CD8-positive, alpha-beta memory T cell (primary cell): ENCODE data around the gene ADD1. TPM values are rescaled to one million over a fixed set of nuclear protein-coding genes. Genes with fewer than 3 reads are reported as not detected.
A peak's percentile ranks its signal among the peaks of the same experiment; 100 is the strongest.

Source experiments
- CTCF ChIA-PET: fragments of 350-600 bp; sonication (Branson Sonifier 250); formaldehyde crosslinking; loops from one replicate; lab custom pipeline; 2021; ENCODE audit warnings: antibody characterized with exemption; lab: Charles Lee
- POLR2A ChIA-PET: fragments of 350-600 bp; sonication (Branson Sonifier 250); formaldehyde crosslinking; loops from one replicate; lab custom pipeline; 2021; ENCODE audit warnings: antibody characterized with exemption; lab: Charles Lee
- DNase-seq, 5 donors: peaks; one replicate each; pipeline versions ENCODE4 v3.0.0 to v3.0.0-alpha.2; 2020 to 2022; ENCODE audit warnings: mixed read lengths in 1 of 5
- H3K27ac ChIP-seq: one replicate; pipeline ENCODE4 v1.7.0; 2013; ENCODE audit warnings: low read depth, mild to moderate bottlenecking, low read length, moderate library complexity
- H3K27me3 ChIP-seq: 2 replicates; pipeline ENCODE4 v1.7.0; 2013; ENCODE audit warnings: low read length, mild to moderate bottlenecking; ENCODE audit not compliant: insufficient read depth, poor library complexity, severe bottlenecking
- H3K36me3 ChIP-seq: 2 replicates; pipeline ENCODE4 v1.7.0; 2013; ENCODE audit warnings: mild to moderate bottlenecking, low read length, moderate library complexity; ENCODE audit not compliant: insufficient read depth
- H3K4me1 ChIP-seq: 2 replicates; pipeline ENCODE4 v1.7.0; 2013; ENCODE audit warnings: mild to moderate bottlenecking, low read length, moderate library complexity; ENCODE audit not compliant: insufficient read depth
- H3K4me3 ChIP-seq: 2 replicates; pipeline ENCODE4 v1.7.0; 2013; ENCODE audit warnings: mild to moderate bottlenecking, low read length
- H3K9me3 ChIP-seq: 2 replicates; pipeline ENCODE4 v1.7.0; 2013; ENCODE audit warnings: mild to moderate bottlenecking, low read length
- H3K27ac Mint-ChIP-seq, 8 donors: one replicate each; pipeline ENCODE4 v1.8.0; 2020 to 2021; ENCODE audit warnings: mixed read lengths in 8 of 8, mild to moderate bottlenecking in 6 of 8, inconsistent platforms in 3 of 8, moderate library complexity in 3 of 8
- H3K27me3 Mint-ChIP-seq, 2 donors: one replicate each; pipeline ENCODE4 v1.8.0; 2020 to 2021; ENCODE audit warnings: mixed read lengths in 2 of 2, mild to moderate bottlenecking in 1 of 2, moderate library complexity in 1 of 2
- H3K36me3 Mint-ChIP-seq, 3 donors: one replicate each; pipeline ENCODE4 v1.8.0; 2020 to 2021; ENCODE audit warnings: mixed read lengths in 3 of 3, inconsistent platforms in 1 of 3, mild to moderate bottlenecking in 1 of 3
- H3K4me1 Mint-ChIP-seq, 3 donors: one replicate each; pipeline ENCODE4 v1.8.0; 2020 to 2021; ENCODE audit warnings: mixed read lengths in 3 of 3, inconsistent platforms in 1 of 3, mild to moderate bottlenecking in 1 of 3
- H3K4me3 Mint-ChIP-seq, 7 donors: one replicate each; pipeline ENCODE4 v1.8.0; 2020 to 2021; ENCODE audit warnings: mixed read lengths in 7 of 7, mild to moderate bottlenecking in 6 of 7, moderate library complexity in 4 of 7, inconsistent platforms in 2 of 7
- H3K9me3 Mint-ChIP-seq, 5 donors: one replicate each; pipeline ENCODE4 v1.8.0; 2020 to 2022; ENCODE audit warnings: mixed read lengths in 5 of 5, mild to moderate bottlenecking in 3 of 5, moderate library complexity in 2 of 5, inconsistent platforms in 1 of 5
- polyA plus RNA-seq: library from polyadenylated mRNA; unstranded; fragments of 300-500 nt; fragmentation: Illumina TruSeq; gene quantifications from one replicate; pipeline ENCODE4 v1.2.3, GENCODE V29; 2021
- total RNA-seq, 2 experiments: library from RNA; stranded (reverse); gene quantifications; one replicate each; pipeline ENCODE4 v1.2.3, GENCODE V29; 2021

ADD1 gene
- total and polyA plus RNA-seq, 3 experiments from 2014 or later, result 185 to 217 (median 192) TPM

DNA sequence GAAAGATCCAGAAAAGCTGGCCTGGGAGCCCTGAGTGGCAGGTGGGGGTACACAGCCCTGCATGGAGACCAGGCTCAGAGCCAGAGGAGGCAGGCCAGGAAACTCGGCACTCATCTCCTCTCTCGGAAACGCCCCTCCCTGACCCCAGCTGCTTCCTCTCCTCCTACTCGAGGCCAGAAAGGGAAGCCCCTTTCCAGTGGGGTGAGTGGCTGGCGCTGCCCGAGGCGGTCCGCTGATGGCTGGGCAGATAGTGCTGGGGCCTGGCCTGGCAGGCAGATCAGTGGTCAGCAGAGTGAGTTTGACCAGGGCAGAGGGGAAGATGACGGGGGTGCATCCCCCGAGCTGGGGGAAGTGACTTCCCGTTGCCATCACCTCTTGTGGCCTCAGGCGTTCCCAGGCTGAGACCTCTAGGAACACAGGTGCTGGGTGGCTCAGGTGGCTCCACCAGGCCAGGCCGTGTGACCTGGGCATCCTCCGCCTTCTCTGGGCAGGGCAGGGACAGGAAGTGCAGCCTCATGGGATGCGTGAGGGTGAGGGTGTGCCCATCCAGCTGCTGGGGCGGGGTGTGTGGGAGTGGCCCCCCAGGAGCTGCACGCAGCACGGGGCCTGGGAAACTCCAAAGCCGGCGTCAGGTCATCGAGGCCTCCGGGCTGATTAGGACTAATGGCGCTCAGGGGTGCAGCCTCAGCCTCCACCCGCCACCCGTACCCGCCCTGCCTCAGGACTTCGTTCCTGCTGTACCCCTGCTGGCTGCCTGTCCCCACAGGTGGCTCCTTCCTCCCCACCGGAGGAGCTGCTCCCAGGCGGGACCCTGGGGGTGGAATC is 45.0 kb upstream of the ADD1 start:
- peak overlapping the region; percentile 34 to 92 (median 82) for H3K27ac Mint-ChIP-seq
- no peaks in the 10 kb centered on the region for H3K9me3 ChIP-seq
- ChIA-PET POLR2A (interaction anchor here (1.2 to 2.1 kb wide), 2 partner anchors 13 to 15 kb away, joined by 3 to 9 read pairs; no protein-coding TSS in a partner anchor), CTCF (interaction anchor here (0.6 kb wide), 1 partner anchor 13 kb away, joined by 3 read pairs; no protein-coding TSS in a partner anchor)
- H3K4me3 Mint-ChIP-seq, result peak overlapping the region; percentile 60 to 81 (median 78)
- H3K36me3 Mint-ChIP-seq, result no peaks in the 10 kb centered on the region
- H3K36me3 ChIP-seq, result no peaks in the 10 kb centered on the region
- peaks cover 35 to 51% (median 38%) of the 10 kb centered on the region in 3 donors for H3K4me1 Mint-ChIP-seq
- no peaks in the 10 kb centered on the region for H3K27me3 ChIP-seq
- peak overlapping the region; percentile 6 for H3K27ac ChIP-seq
- peaks cover 65% of the 10 kb centered on the region for H3K4me1 ChIP-seq
- H3K9me3 Mint-ChIP-seq, result no peaks in the 10 kb centered on the region
- H3K4me3 ChIP-seq, result peak overlapping the region; percentile 50
- DNase-seq, result peak in 3 of 5 donors; percentile 22 to 61 (median 39)
- H3K27me3 Mint-ChIP-seq, result no peaks in the 10 kb centered on the region

DNA sequence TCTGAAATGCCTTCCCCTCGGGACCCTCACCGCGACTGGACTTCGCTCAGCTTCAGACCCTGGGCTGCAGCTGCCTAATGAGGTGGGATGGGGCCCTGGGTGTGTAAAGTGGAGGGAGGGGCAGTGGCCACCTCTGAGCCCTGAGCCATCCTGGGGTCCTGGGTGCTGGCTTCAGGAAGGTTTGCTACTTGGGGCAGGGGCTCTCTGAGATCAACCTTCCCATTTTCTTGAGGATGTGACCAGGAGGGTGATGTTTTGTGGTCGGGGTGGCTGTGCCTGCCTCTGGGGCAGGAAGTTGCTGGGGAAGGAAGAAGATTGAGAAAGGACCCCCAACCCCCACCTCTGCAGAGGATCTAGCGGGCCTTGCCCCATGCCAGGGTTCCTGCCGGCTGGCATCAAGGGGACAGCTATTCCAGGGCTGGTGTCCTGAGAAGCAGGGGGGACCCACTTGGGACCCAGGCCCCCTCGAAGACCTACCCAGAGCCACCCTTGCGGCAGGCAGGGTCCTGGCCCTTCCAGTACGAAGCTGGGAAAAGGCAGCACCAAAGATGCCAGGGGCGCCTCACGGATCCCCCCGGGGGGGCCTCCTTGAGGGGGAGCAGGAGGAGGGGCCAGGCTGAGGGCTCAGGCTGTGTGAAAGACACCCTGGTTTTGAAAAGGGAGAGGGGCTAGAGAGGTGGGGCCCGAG is 44.3 kb upstream of the ADD1 start:
- peak in 1 of 5 donors; percentile 44 for DNase-seq
- Mint-ChIP-seq H3K36me3 (no peaks in the 10 kb centered on the region), H3K27ac (peak overlapping the region in 7 of 8 donors; percentile 51 to 90 (median 80)), H3K4me3 (peak overlapping the region; percentile 60 to 86 (median 78)), H3K9me3 (no peaks in the 10 kb centered on the region), H3K27me3 (no peaks in the 10 kb centered on the region), H3K4me1 (peaks cover 29 to 43% (median 30%) of the 10 kb centered on the region in 3 donors)
- CTCF ChIA-PET, result no interaction called here
- Histone ChIP-seq H3K9me3 (no peaks in the 10 kb centered on the region), H3K27ac (peak overlapping the region; percentile 16), H3K4me1 (peaks cover 57% of the 10 kb centered on the region), H3K36me3 (no peaks in the 10 kb centered on the region), H3K27me3 (no peaks in the 10 kb centered on the region), H3K4me3 (peak overlapping the region; percentile 50)
- POLR2A ChIA-PET, result interaction anchor here (0.9 to 2.1 kb wide), 2 partner anchors 12 to 15 kb away, joined by 3 to 9 read pairs; no protein-coding TSS in a partner anchor

DNA sequence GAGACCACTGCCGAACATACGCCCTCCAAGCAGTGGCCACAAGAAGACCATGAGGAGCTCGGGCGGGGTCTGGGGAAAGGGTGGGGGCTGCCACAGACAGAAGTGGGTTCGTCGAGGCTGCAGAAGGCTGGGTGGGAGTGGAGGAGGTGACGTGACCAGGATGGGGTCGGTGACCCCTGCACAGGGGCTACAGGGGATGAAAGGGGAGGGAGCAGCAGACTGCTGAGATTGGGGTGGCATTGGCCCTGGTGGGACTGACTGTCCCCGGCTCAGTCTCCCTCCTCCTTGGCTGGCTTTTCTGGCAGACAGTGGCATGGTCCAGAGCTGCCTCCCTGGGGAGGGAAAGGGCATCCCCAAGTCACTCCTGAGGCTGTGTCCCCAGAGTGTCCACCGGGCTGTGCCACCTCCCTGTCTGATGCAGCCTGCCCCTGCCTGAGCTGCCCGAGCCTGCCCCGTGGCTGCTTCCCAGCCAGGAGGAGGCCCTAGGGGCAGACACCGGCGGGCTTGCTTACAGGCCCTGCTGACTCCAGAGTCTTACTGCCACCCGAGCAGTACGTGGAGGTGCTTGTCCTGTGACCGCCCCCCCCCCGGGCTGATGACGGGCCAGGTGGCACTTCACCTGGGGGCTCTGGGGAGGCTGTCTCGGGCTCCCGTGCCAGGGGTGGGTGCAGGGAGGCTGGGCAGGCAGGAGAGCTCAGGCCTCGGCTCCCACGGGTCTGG is 43.5 kb upstream of the ADD1 start:
- Histone ChIP-seq H3K4me3 (no peak overlapping the region), H3K4me1 (peaks cover 49% of the 10 kb centered on the region), H3K27ac (peak overlapping the region; percentile 16), H3K9me3 (no peaks in the 10 kb centered on the region), H3K27me3 (no peaks in the 10 kb centered on the region), H3K36me3 (no peaks in the 10 kb centered on the region)
- Mint-ChIP-seq H3K27me3 (no peaks in the 10 kb centered on the region), H3K4me1 (peaks cover 22 to 35% (median 22%) of the 10 kb centered on the region in 3 donors), H3K9me3 (no peaks in the 10 kb centered on the region), H3K27ac (peak overlapping the region in 4 of 8 donors; percentile 51 to 80 (median 66)), H3K4me3 (peak overlapping the region in 6 of 7 donors; percentile 52 to 81 (median 60)), H3K36me3 (no peaks in the 10 kb centered on the region)
- peak in 1 of 5 donors; percentile 40 for DNase-seq
- POLR2A ChIA-PET, result interaction anchor here (0.8 to 0.9 kb wide), 2 partner anchors 13 to 14 kb away, joined by 3 to 5 read pairs; no protein-coding TSS in a partner anchor
- CTCF ChIA-PET, result no interaction called here

DNA sequence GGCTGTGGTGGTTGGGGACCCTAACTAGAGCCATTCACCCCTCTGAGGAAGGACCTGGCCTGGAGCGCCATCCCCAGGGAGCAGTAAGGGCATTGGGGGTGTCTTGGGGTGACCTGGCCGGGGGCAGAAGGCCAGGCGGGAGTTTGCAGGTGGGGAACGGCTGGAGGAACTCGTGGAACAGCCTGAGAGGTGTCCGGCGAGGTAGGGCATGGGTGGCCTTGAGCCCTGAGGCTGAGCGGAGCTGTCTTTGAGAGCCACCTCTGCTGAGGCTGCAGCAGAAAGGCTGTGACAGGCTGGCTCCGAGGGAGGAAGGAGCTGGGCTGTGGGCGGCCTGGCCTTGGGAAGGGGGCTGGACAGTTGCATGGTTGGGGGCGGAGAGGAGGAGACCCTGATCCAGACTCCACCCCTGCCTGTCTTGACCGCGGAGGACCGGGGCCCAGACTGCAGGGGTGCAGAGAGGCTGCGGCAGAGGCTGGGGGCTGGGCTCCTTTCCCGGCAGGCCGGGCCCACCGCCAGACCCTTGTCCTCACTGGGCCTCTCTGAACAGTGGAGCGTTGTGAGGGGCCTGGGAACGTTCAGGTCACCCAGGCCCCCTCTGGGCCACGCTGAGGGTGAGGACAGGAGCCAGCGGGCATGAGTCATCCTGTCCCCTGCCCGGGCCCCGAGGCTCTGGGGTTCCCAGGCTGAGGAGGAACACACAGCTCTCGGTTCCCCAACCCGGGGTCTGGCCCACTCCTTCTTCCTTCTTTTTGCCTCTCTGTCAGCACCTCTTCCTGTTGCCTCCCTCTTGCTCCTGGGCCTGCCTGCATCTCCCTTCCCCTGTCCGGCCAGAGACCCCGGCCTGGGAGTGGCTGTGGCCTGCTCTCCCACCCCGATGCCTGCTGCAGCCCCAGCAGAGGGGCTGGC is 42.7 kb upstream of the ADD1 start:
- POLR2A ChIA-PET, result interaction anchor here (0.8 to 0.9 kb wide), 2 partner anchors 12 to 14 kb away, joined by 3 to 5 read pairs; no protein-coding TSS in a partner anchor
- CTCF ChIA-PET, result interaction anchor here (1.4 kb wide), 1 partner anchor 11 kb away, joined by 3 read pairs; no protein-coding TSS in a partner anchor

DNA sequence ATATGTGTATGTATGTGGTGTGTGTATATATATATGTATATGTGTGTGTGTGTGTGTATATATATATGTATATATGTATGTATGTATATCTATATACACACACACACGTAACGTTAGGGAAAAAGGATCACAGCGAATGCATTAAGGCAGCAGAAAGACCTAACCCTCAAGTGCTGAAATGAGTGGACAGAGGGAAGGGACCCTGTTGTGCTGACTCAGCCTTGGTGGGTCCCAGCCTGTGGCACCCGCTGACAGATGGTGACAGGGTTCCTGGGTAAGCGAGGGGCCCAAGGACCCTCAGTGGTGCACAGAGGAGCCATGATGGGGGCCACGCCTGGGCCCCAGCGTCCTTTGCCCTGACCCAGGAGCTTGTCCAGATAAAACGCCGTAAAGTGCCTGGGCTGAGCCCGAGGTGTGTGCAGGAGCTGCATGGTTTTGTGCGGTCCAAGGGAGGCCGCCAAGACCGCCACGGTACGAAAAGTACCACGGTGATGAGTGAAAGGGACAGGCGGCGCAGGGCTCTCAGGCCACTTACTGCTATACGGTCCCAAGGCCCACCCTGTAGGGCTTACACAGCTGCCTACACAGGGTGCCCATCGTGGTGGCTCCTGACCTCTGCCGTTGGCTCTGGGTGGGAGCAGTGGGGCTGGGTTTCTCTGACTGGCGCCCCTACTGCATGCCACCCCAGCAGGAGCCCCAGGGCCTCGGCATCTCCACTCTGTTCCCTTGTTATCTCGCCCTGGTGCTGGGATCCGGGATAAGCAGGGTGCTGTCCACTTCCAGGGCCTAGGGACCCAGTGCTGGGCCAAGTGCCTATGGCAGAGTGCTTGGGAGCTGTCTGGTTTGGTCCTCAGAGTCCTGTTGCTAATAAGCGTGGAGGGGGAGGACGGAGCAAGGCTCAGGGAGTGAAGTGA is 40.8 kb upstream of the ADD1 start:
- Histone ChIP-seq H3K4me3 (no peak overlapping the region), H3K4me1 (peaks cover 40% of the 10 kb centered on the region), H3K36me3 (no peaks in the 10 kb centered on the region), H3K27ac (no peak overlapping the region), H3K27me3 (no peaks in the 10 kb centered on the region), H3K9me3 (no peaks in the 10 kb centered on the region)
- no peaks in the 10 kb centered on the region for H3K36me3 Mint-ChIP-seq
- POLR2A ChIA-PET, result no interaction called here
- DNase-seq, result peak in 1 of 5 donors; percentile 24
- no peaks in the 10 kb centered on the region for H3K9me3 Mint-ChIP-seq
- H3K4me1 Mint-ChIP-seq, result peaks cover 18 to 31% (median 21%) of the 10 kb centered on the region in 3 donors
- no peaks in the 10 kb centered on the region for H3K27me3 Mint-ChIP-seq
- no peak overlapping the region for H3K27ac Mint-ChIP-seq
- no peak overlapping the region for H3K4me3 Mint-ChIP-seq
- CTCF ChIA-PET, result interaction anchor here (1.4 kb wide), 1 partner anchor 9 kb away, joined by 3 read pairs; no protein-coding TSS in a partner anchor

More for the DNA sequence above, 42.7 kb upstream of the ADD1 start:
- DNase-seq, result peak in 1 of 5 donors; percentile 49
- Histone ChIP-seq H3K36me3 (no peaks in the 10 kb centered on the region), H3K9me3 (no peaks in the 10 kb centered on the region), H3K4me3 (no peak overlapping the region), H3K27ac (peak overlapping the region; percentile 24), H3K27me3 (no peaks in the 10 kb centered on the region), H3K4me1 (peaks cover 45% of the 10 kb centered on the region)
- Mint-ChIP-seq H3K27ac (peak overlapping the region in 4 of 8 donors; percentile 17 to 68 (median 32)), H3K9me3 (no peaks in the 10 kb centered on the region), H3K4me1 (peaks cover 22 to 35% (median 22%) of the 10 kb centered on the region in 3 donors), H3K27me3 (no peaks in the 10 kb centered on the region), H3K36me3 (no peaks in the 10 kb centered on the region), H3K4me3 (peak overlapping the region in 5 of 7 donors; percentile 29 to 80 (median 48))

DNA sequence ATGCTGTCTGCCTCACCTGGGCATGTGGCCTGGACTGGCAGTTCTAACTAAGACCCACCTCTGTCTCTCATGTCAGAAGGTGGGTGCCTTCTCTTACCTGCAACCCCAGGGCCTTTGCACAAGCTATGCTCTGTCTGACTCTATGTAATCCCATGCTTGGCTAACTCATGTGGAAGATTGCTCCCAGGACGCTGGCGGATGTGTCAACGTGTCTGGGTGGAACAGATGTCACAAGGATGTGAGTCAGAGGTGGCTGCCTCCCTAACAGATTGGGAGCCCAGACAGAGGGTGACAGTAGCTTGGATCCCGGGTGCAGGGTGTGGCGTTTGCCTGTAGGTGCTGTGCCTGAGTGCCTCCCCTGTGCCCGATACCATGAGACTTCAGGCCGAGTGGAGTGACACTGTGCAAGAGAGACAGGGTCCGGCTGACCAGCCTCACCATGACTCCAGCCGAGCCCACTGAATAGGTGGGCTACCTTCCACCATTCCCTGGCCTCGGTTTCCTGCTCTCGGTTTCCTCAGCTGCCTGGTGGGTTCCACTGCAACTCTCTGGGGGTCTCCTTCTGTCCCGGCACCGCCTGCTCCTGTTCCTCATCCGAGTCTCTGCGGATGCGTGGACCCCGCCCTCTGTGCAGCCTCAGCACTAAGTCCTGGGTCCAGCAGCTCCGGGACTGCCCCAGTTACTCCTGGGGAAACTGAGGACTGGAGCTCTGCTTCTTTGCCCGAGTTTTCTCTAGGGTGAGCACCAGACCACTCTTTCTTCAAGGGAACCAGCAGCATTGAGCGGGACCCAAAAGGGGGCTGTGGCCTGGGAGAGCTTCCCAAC is 39.8 kb upstream of the ADD1 start:
- no peak overlapping the region for H3K27ac ChIP-seq
- no peaks in the 10 kb centered on the region for H3K36me3 ChIP-seq
- Mint-ChIP-seq H3K9me3 (no peaks in the 10 kb centered on the region), H3K36me3 (no peaks in the 10 kb centered on the region), H3K4me3 (peak overlapping the region in 1 of 7 donors; percentile 32), H3K4me1 (peaks cover 9 to 22% (median 12%) of the 10 kb centered on the region in 3 donors), H3K27me3 (no peaks in the 10 kb centered on the region), H3K27ac (no peak overlapping the region)
- H3K4me3 ChIP-seq, result no peak overlapping the region
- peaks cover 30% of the 10 kb centered on the region for H3K4me1 ChIP-seq
- H3K9me3 ChIP-seq, result no peaks in the 10 kb centered on the region
- no peaks in the 10 kb centered on the region for H3K27me3 ChIP-seq
- CTCF ChIA-PET, result interaction anchor here (1.3 to 1.4 kb wide), 2 partner anchors 39 to 40 kb away, joined by 4 read pairs; no protein-coding TSS in a partner anchor
- POLR2A ChIA-PET, result no interaction called here
- no peak for DNase-seq
